Mesenchymal stem cell (in vitro differentiated cells and primary cell): Measurements from ENCODE around the gene MEGF11.

ENCODE experiments used
- DNase-seq: peaks from one replicate; pipeline ENCODE4 v3.0.0-alpha.2; 2013
- H2AFZ ChIP-seq: one replicate; pipeline ENCODE4 v1.6.1; 2013; ENCODE audit warnings: low read depth, mild to moderate bottlenecking, control low read depth, inconsistent platforms, low read length, moderate library complexity
- H2AK5ac ChIP-seq: 2 replicates; pipeline ENCODE4 v1.6.1; 2013; ENCODE audit warnings: low read length, moderate library complexity, mild to moderate bottlenecking, inconsistent platforms; ENCODE audit not compliant: severe bottlenecking
- H2BK120ac ChIP-seq: one replicate; pipeline ENCODE4 v1.6.1; 2013; ENCODE audit warnings: low read depth, mild to moderate bottlenecking, inconsistent platforms, low read length, moderate library complexity
- H2BK12ac ChIP-seq, 2 experiments: one replicate each; pipeline ENCODE4 v1.6.1; 2013; ENCODE audit warnings: inconsistent platforms in 2 of 2, low read length in 2 of 2, mild to moderate bottlenecking in 2 of 2, moderate library complexity in 2 of 2, control low read depth in 1 of 2
- H2BK15ac ChIP-seq: one replicate; pipeline ENCODE4 v1.6.1; 2013; ENCODE audit warnings: mild to moderate bottlenecking, low read depth, inconsistent platforms; ENCODE audit not compliant: poor library complexity, severe bottlenecking
- H2BK5ac ChIP-seq: 2 replicates; pipeline ENCODE4 v1.6.1; 2013; ENCODE audit warnings: low read depth, mild to moderate bottlenecking, low read length, control low read depth, inconsistent platforms; ENCODE audit not compliant: poor library complexity, severe bottlenecking
- H3K14ac ChIP-seq, 2 experiments: one replicate each; pipeline ENCODE4 v1.6.1; 2013; ENCODE audit warnings: inconsistent platforms in 2 of 2, low read length in 2 of 2, control low read depth in 1 of 2, mild to moderate bottlenecking in 1 of 2, moderate library complexity in 1 of 2
- H3K18ac ChIP-seq, 2 experiments: one replicate each; pipeline ENCODE4 v1.6.1; 2013; ENCODE audit warnings: inconsistent platforms in 2 of 2, low read length in 2 of 2, control low read depth in 1 of 2, low read depth in 1 of 2, mild to moderate bottlenecking in 1 of 2
- H3K23ac ChIP-seq, 2 experiments: one replicate each; pipeline ENCODE4 v1.6.1; 2013; ENCODE audit warnings: inconsistent platforms in 2 of 2, low read length in 2 of 2, mild to moderate bottlenecking in 2 of 2, moderate library complexity in 2 of 2, control low read depth in 1 of 2
- H3K27ac ChIP-seq: 2 replicates; pipeline ENCODE4 v1.5.1; 2013; ENCODE audit warnings: mild to moderate bottlenecking, moderate library complexity, low read length, control low read depth, inconsistent platforms; ENCODE audit not compliant: poor library complexity, severe bottlenecking
- H3K27me3 ChIP-seq, 2 experiments: 2 replicates each; pipeline versions ENCODE4 v1.6.1 to v1.7.0; 2013; ENCODE audit warnings: low read length in 2 of 2, mild to moderate bottlenecking in 2 of 2, moderate library complexity in 2 of 2, control low read depth in 1 of 2, inconsistent platforms in 1 of 2; ENCODE audit not compliant: control insufficient read depth in 1 of 2, insufficient read depth in 1 of 2
- H3K36me3 ChIP-seq, 2 experiments: 2 replicates each; pipeline versions ENCODE4 v1.6.1 to v1.7.0; 2013; ENCODE audit warnings: low read length in 2 of 2, control low read depth in 1 of 2, inconsistent platforms in 1 of 2, low read depth in 1 of 2, mild to moderate bottlenecking in 1 of 2; ENCODE audit not compliant: insufficient read depth in 2 of 2, control insufficient read depth in 1 of 2
- H3K4ac ChIP-seq, 2 experiments: one replicate each; pipeline ENCODE4 v1.6.1; 2013; ENCODE audit warnings: inconsistent platforms in 2 of 2, low read length in 2 of 2, mild to moderate bottlenecking in 2 of 2, moderate library complexity in 2 of 2, control low read depth in 1 of 2, low read depth in 1 of 2
- H3K4me1 ChIP-seq: 2 replicates; pipeline ENCODE4 v1.6.1; 2013; ENCODE audit warnings: low read depth, low read length, control low read depth; ENCODE audit not compliant: control insufficient read depth, insufficient read depth
- H3K4me2 ChIP-seq: 2 replicates; pipeline ENCODE4 v1.6.1; 2013; ENCODE audit warnings: low read length, mild to moderate bottlenecking, inconsistent platforms; ENCODE audit not compliant: poor library complexity, severe bottlenecking
- H3K4me3 ChIP-seq, 2 experiments: 2 replicates each; pipeline versions ENCODE4 v1.5.1 to v1.7.0; 2013; ENCODE audit warnings: low read length in 2 of 2, mild to moderate bottlenecking in 2 of 2, control low read depth in 1 of 2, low read depth in 1 of 2; ENCODE audit not compliant: insufficient read depth in 1 of 2
- H3K79me1 ChIP-seq: replicated peaks from 2 replicates; pipeline ENCODE4 v1.6.1; 2013; ENCODE audit warnings: mild to moderate bottlenecking, control low read depth, low read length, inconsistent platforms; ENCODE audit not compliant: poor library complexity, severe bottlenecking
- H3K9ac ChIP-seq: 2 replicates; pipeline ENCODE4 v1.7.0; 2013; ENCODE audit warnings: mild to moderate bottlenecking, low read length, moderate library complexity
- H3K9me3 ChIP-seq: 2 replicates; pipeline ENCODE4 v1.7.0; 2013; ENCODE audit warnings: mild to moderate bottlenecking, low read length; ENCODE audit not compliant: control insufficient read depth
- H4K8ac ChIP-seq: one replicate; pipeline ENCODE4 v1.6.1; 2013; ENCODE audit warnings: inconsistent platforms, mild to moderate bottlenecking, low read length, moderate library complexity
- H4K91ac ChIP-seq: one replicate; pipeline ENCODE4 v1.6.1; 2013; ENCODE audit warnings: mild to moderate bottlenecking, low read length, inconsistent platforms
- WGBS: methylation state at CpG from one replicate; pipeline ENCODE4 v1.1.7; 2013; ENCODE audit warnings: mixed read lengths; 5-methylcytosine and 5-hydroxymethylcytosine counted together

Gene MEGF11

GRCh38 chr15:66077320-66077663 is 176.3 kb downstream of the MEGF11 start:
- Histone ChIP-seq H3K23ac (no peak overlapping the region), H2AFZ (no peak overlapping the region), H3K79me1 (no peaks in the 10 kb centered on the region), H3K9me3 (no peaks in the 10 kb centered on the region), H2AK5ac (no peak overlapping the region), H3K18ac (no peak overlapping the region), H3K9ac (no peak overlapping the region), H3K4me2 (no peak overlapping the region), H2BK5ac (no peak overlapping the region), H3K36me3 (no peaks in the 10 kb centered on the region), H3K4me3 (no peak overlapping the region), H4K8ac (no peak overlapping the region), H3K4me1 (peaks cover 18% of the 10 kb centered on the region), H3K4ac (no peak overlapping the region), H2BK12ac (no peak overlapping the region), H2BK15ac (no peak overlapping the region), H3K14ac (no peak overlapping the region), H3K27me3 (peaks cover 32 to 52% of the 10 kb centered on the region in 2 experiments), H4K91ac (no peak overlapping the region), H3K27ac (no peak overlapping the region), H2BK120ac (no peak overlapping the region)
- WGBS = 66% methylated on average over 6 of the region's 6 CpGs
- DNase-seq = no peak

- Histone ChIP-seq H2AFZ (no peak overlapping the region), H3K27ac (no peak overlapping the region), H2BK15ac (no peak overlapping the region), H3K4ac (no peak overlapping the region), H3K4me1 (peaks cover 18% of the 10 kb centered on the region), H3K36me3 (no peaks in the 10 kb centered on the region), H3K79me1 (no peaks in the 10 kb centered on the region), H3K18ac (no peak overlapping the region), H2BK120ac (no peak overlapping the region), H3K9me3 (no peaks in the 10 kb centered on the region), H3K14ac (no peak overlapping the region), H2AK5ac (no peak overlapping the region), H2BK12ac (no peak overlapping the region), H3K4me2 (no peak overlapping the region), H4K91ac (no peak overlapping the region), H3K4me3 (no peak overlapping the region), H3K27me3 (peaks cover 32 to 52% of the 10 kb centered on the region in 2 experiments), H2BK5ac (no peak overlapping the region), H3K23ac (no peak overlapping the region), H4K8ac (no peak overlapping the region), H3K9ac (no peak overlapping the region)
- 79% methylated on average over 4 of the region's 4 CpGs for WGBS
- DNase-seq = no peak
Measured at GRCh38 chr15:66076591-66077319, 176.8 kb downstream of the MEGF11 start.

- WGBS = 75% methylated on average over 1 of the region's 1 CpG
Measured at GRCh38 chr15:66075947-66076346, 177.6 kb downstream of the MEGF11 start.

GRCh38 chr15:66072616-66073361 is 180.8 kb downstream of the MEGF11 start:
- H2AK5ac ChIP-seq = no peak overlapping the region
- WGBS = 52% methylated on average over 11 of the region's 11 CpGs
- DNase-seq = peak; percentile 9
- no peak overlapping the region for H3K23ac ChIP-seq
- no peak overlapping the region for H2BK5ac ChIP-seq
- no peaks in the 10 kb centered on the region for H3K36me3 ChIP-seq
- no peaks in the 10 kb centered on the region for H3K79me1 ChIP-seq
- H2BK15ac ChIP-seq = no peak overlapping the region
- no peak overlapping the region for H3K4me2 ChIP-seq
- H3K18ac ChIP-seq = no peak overlapping the region
- H2BK120ac ChIP-seq = no peak overlapping the region
- H3K27ac ChIP-seq = no peak overlapping the region
- no peak overlapping the region for H4K8ac ChIP-seq
- H3K4me3 ChIP-seq = no peak overlapping the region
- H3K14ac ChIP-seq = no peak overlapping the region
- no peak overlapping the region for H2BK12ac ChIP-seq
- H3K9me3 ChIP-seq = no peaks in the 10 kb centered on the region
- H3K27me3 ChIP-seq = peaks cover 15 to 33% of the 10 kb centered on the region in 2 experiments
- no peak overlapping the region for H4K91ac ChIP-seq
- H3K9ac ChIP-seq = no peak overlapping the region
- H2AFZ ChIP-seq = no peak overlapping the region
- no peak overlapping the region for H3K4ac ChIP-seq
- H3K4me1 ChIP-seq = peaks cover 5% of the 10 kb centered on the region

More at GRCh38 chr15:66075947-66076346, 177.6 kb downstream of the MEGF11 start:
- H2BK12ac ChIP-seq = no peak overlapping the region
- no peak overlapping the region for H3K18ac ChIP-seq
- H3K36me3 ChIP-seq = no peaks in the 10 kb centered on the region
- no peak overlapping the region for H2BK5ac ChIP-seq
- H2AFZ ChIP-seq = no peak overlapping the region
- peak overlapping the region in 1 of 2 experiments; percentile 20 for H3K14ac ChIP-seq
- H3K9ac ChIP-seq = no peak overlapping the region
- no peaks in the 10 kb centered on the region for H3K9me3 ChIP-seq
- H3K27me3 ChIP-seq = peaks cover 32 to 52% of the 10 kb centered on the region in 2 experiments
- H3K4me3 ChIP-seq = no peak overlapping the region
- H4K91ac ChIP-seq = no peak overlapping the region
- no peaks in the 10 kb centered on the region for H3K79me1 ChIP-seq
- H4K8ac ChIP-seq = no peak overlapping the region
- H3K4me2 ChIP-seq = no peak overlapping the region
- H3K23ac ChIP-seq = no peak overlapping the region
- H2BK15ac ChIP-seq = no peak overlapping the region
- DNase-seq = no peak
- no peak overlapping the region for H2BK120ac ChIP-seq
- no peak overlapping the region for H3K27ac ChIP-seq
- peaks cover 15% of the 10 kb centered on the region for H3K4me1 ChIP-seq
- no peak overlapping the region for H3K4ac ChIP-seq
- H2AK5ac ChIP-seq = no peak overlapping the region
